GM10266 (cell line): ENCODE results near the gene EFCC1.

Source experiments
- DNase-seq: peaks from one replicate; pipeline ENCODE4 v3.0.0; 2012; ENCODE audit errors: extremely low spot score
- TF ChIP-seq, protein P1 (sequence below): IDR thresholded peaks from 2 replicates; pipeline ENCODE4 v1.5.1; 2012; ENCODE audit warnings: mild to moderate bottlenecking, low read depth; ENCODE audit not compliant: control insufficient read depth, insufficient read depth; ENCODE audit errors: missing control alignments

The EFCC1 gene

DNA sequence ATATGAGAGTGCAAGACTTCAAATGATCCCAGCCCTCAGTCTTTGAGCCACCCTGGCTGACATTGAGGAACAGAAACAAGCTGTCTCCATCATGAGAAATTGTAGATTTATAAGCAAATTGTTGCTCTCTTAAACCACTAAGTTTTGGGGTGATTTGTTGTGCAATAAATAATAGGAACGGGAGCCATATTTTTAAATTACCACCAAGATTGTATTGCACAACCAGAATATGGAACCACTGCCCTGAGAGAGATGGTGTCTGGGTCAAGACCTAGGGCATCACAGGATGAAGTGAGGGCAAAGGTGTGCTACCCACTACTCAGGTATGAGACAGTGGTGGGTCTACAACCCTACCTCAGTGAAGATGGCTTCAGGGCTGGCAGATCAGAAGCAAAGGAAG lies 4.9 kb upstream of the EFCC1 start:
- TF ChIP-seq, protein P1, sequence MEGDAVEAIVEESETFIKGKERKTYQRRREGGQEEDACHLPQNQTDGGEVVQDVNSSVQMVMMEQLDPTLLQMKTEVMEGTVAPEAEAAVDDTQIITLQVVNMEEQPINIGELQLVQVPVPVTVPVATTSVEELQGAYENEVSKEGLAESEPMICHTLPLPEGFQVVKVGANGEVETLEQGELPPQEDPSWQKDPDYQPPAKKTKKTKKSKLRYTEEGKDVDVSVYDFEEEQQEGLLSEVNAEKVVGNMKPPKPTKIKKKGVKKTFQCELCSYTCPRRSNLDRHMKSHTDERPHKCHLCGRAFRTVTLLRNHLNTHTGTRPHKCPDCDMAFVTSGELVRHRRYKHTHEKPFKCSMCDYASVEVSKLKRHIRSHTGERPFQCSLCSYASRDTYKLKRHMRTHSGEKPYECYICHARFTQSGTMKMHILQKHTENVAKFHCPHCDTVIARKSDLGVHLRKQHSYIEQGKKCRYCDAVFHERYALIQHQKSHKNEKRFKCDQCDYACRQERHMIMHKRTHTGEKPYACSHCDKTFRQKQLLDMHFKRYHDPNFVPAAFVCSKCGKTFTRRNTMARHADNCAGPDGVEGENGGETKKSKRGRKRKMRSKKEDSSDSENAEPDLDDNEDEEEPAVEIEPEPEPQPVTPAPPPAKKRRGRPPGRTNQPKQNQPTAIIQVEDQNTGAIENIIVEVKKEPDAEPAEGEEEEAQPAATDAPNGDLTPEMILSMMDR: no peak
- DNase-seq: no peak

DNA sequence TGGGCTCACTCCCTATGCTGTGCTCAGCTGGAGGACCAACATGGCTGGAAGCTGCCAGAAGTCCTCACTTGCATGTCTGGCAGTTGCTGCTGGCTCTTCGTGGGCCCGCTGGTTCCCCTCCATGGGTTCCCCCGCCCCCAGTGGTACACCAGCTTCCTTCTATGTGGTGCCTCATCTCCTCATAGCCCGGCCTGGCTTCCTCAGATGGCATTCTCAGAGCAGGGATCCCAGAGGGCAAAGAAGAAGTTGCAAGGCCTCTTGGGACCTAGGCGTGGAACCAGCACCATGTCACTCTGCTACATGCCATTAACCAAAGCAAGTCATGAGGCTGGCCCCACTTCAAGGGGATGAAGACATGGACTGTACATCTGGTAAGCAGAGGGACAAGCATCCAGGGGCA lies 4.4 kb upstream of the EFCC1 start:
- DNase-seq: no peak
- TF ChIP-seq, protein P1: no peak

DNA sequence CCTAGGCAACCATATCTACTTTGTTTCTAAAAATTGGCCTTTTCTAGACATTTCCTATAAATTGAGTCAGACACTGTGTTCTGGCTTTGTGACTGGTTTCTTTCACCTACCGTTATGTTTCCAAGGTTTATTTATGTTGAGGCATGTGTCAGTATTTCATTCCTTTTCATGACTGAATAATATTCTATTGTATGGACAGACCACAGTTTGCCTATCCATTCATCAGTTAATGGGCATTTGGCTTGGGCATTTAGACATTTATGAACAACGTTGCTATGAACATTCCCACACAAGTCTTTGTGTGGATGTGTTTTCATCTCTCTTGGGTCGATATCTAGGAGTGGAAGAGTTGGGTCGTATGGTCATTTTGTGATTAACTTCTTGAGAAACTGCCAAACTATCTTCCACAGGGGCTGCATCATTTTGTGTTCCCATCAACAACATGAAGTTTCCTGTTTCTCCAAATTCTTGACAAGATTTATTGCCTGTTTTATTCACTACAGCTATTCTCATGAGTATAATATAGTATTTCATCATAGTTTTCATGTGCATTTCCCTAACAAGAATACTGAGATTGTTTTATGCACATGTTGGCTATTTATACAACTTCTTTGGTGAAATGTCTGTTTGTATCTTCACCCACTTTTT lies 3.5 kb upstream of the EFCC1 start:
- TF ChIP-seq, protein P1: no peak
- no peak for DNase-seq

DNA sequence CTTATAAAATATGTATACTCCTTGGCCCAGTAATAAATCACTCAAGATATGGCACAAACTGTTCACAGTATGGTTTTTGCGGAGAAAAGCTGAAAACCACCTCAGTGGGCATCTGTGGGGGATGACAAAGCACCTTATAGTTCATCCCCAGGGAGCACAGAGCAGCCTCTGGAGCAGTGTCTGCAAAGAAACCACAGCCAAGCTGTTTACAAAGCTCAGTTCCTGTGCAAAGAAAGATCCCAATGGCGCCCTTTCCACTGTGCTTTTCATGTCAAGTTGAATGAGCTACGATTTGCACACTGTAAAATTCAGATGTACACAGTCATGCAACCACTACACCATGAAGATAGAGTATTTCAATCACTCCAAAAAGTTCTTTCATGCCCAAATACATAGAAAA lies 2.5 kb upstream of the EFCC1 start:
- DNase-seq: no peak
- TF ChIP-seq, protein P1: no peak

DNA sequence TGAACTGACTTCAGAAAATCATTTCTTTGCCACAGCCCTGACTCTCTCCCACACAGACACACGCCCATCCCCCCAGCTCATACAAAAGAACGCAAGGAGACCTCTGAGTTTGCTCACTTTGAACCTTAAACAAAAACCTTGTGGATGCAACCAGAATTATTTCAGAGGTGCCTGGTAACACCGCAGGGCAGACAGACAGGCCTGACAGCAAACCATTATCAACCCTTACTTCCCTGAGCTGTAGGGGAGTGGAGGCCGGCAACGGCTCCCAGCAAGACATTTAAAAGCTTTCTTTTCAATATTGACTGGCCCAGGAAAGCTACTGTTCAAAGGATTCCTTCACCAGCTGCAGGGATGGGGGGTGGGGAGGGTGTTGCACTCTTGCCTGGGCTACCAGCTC lies 2.0 kb upstream of the EFCC1 start:
- DNase-seq: no peak
- TF ChIP-seq, protein P1: no peak

DNA sequence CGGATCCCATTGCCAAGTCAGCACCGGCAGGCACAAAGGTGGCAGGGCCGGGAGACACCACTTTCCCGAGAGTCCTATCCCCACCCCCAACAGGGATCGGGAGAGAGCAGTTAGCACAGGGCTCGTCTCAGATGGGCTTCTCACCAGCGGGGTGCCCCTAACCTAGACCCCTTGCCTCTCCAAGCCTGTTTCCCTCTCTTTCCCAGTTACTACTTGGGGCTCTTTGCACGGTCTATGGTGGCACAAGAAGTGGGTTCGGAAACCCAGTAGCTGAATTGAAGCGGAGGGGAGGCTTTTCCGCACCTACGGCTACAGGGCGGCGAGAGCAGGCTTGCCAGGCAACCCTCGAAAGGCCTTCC lies 383 bp upstream of the EFCC1 start:
- TF ChIP-seq, protein P1: no peak
- DNase-seq: no peak

DNA sequence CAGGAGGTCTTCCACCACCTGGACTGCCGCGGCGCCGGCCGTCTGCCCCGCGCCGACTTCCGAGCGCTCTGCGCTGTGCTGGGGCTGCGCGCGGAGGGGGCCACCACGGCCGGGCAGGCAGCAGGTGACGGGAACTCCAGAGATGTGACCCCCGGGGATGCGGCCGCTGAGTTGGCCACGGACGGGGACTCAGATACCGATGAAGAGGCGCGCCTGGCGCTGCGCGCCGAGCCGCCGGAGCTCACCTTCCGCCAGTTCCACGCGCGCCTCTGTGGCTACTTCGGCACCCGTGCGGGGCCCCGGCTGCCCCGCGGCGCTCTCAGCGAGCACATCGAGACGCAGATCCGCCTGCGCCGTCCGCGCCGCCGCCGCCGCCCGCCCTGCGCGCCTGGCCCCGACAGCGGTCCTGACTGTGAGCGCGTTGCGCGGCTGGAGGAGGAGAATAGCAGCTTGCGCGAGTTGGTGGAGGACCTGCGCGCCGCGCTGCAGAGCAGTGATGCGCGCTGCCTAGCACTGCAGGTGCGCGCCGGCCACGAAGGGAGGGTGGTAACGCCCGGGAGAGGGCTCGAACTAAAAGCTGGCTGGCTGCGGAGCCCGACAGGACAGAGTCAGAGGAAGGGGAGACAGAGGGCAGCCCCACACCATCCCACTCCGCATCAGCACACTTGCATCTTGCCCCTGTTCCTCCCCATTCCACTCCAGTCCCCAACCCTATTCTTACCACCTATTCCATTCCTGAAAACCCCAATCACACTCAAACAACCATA lies 885 bp downstream of the EFCC1 start:
- TF ChIP-seq, protein P1: no peak
- no peak for DNase-seq
